CD4-positive, CD25-positive, alpha-beta regulatory T cell (primary cell): ENCODE results near the gene HSPA2. TPM values are rescaled to one million over a fixed set of nuclear protein-coding genes. Genes with fewer than 3 reads are reported as not detected.
A peak's percentile ranks its signal among the peaks of the same experiment; 100 is the strongest.

Source experiments
- ATAC-seq, 2 donors: fragments of 150-1000 bp; cut with Tn5 transposase; one replicate each; pipeline ENCODE4 v1.10.0; 2021; ENCODE audit warnings: low read depth in 2 of 2, moderate number of reproducible peaks in 2 of 2, moderate library complexity in 1 of 2
- DNase-seq, 3 donors: peaks; one replicate each; pipeline versions ENCODE4 v3.0.0 to v3.0.0-alpha.2; 2012 to 2022; ENCODE audit warnings: mixed read lengths in 1 of 3
- H3K27ac ChIP-seq: one replicate; pipeline ENCODE4 v1.7.0; 2013; ENCODE audit warnings: mild to moderate bottlenecking, low read length; ENCODE audit not compliant: insufficient read depth, poor library complexity, severe bottlenecking
- H3K27me3 ChIP-seq: one replicate; pipeline ENCODE4 v1.7.0; 2013; ENCODE audit warnings: low read length; ENCODE audit not compliant: control insufficient read depth, insufficient read depth
- H3K36me3 ChIP-seq: one replicate; pipeline ENCODE4 v1.7.0; 2013; ENCODE audit warnings: mild to moderate bottlenecking, low read length, moderate library complexity; ENCODE audit not compliant: control insufficient read depth, insufficient read depth
- H3K4me1 ChIP-seq: 2 replicates; pipeline ENCODE4 v1.7.0; 2013; ENCODE audit warnings: mild to moderate bottlenecking, low read length; ENCODE audit not compliant: insufficient read depth, control insufficient read depth, poor library complexity, severe bottlenecking
- H3K4me3 ChIP-seq: one replicate; pipeline ENCODE4 v1.7.0; 2013; ENCODE audit warnings: low read depth, mild to moderate bottlenecking, low read length, moderate library complexity
- H3K9me3 ChIP-seq, 2 experiments: 1 replicate in 1 of 2; 2 replicates in 1 of 2; pipeline ENCODE4 v1.7.0; 2013; ENCODE audit warnings: low read length in 2 of 2, mild to moderate bottlenecking in 1 of 2, moderate library complexity in 1 of 2; ENCODE audit not compliant: control insufficient read depth in 2 of 2
- H3K27ac Mint-ChIP-seq, 3 donors: one replicate each; pipeline ENCODE4 v1.8.0; 2020 to 2022; ENCODE audit warnings: mild to moderate bottlenecking in 3 of 3, mixed read lengths in 3 of 3, moderate library complexity in 2 of 3
- H3K27me3 Mint-ChIP-seq: one replicate; pipeline ENCODE4 v1.8.0; 2022; ENCODE audit warnings: mild to moderate bottlenecking, mixed read lengths
- H3K36me3 Mint-ChIP-seq: one replicate; pipeline ENCODE4 v1.8.0; 2020; ENCODE audit warnings: mixed read lengths
- H3K4me1 Mint-ChIP-seq, 4 donors: one replicate each; pipeline ENCODE4 v1.8.0; 2020 to 2022; ENCODE audit warnings: mixed read lengths in 4 of 4, mild to moderate bottlenecking in 1 of 4
- H3K4me3 Mint-ChIP-seq, 4 donors: one replicate each; pipeline ENCODE4 v1.8.0; 2020 to 2022; ENCODE audit warnings: mild to moderate bottlenecking in 4 of 4, mixed read lengths in 4 of 4, moderate library complexity in 3 of 4
- H3K9me3 Mint-ChIP-seq, 7 donors: one replicate each; pipeline ENCODE4 v1.8.0; 2020 to 2022; ENCODE audit warnings: mixed read lengths in 7 of 7, mild to moderate bottlenecking in 3 of 7, moderate library complexity in 2 of 7
- polyA plus RNA-seq, 4 donors: library from polyadenylated mRNA; unstranded; fragments of 300-500 nt; fragmentation: Illumina TruSeq; gene quantifications; one replicate each; pipeline ENCODE4 v1.2.3, GENCODE V29; 2021
- total RNA-seq: library from RNA; stranded (reverse); gene quantifications from one replicate; pipeline ENCODE4 v1.2.3, GENCODE V29; 2022

HSPA2 gene
- total and polyA plus RNA-seq, 5 donors from 2014 or later: 0.48 to 2.6 (median 0.65) TPM

DNA sequence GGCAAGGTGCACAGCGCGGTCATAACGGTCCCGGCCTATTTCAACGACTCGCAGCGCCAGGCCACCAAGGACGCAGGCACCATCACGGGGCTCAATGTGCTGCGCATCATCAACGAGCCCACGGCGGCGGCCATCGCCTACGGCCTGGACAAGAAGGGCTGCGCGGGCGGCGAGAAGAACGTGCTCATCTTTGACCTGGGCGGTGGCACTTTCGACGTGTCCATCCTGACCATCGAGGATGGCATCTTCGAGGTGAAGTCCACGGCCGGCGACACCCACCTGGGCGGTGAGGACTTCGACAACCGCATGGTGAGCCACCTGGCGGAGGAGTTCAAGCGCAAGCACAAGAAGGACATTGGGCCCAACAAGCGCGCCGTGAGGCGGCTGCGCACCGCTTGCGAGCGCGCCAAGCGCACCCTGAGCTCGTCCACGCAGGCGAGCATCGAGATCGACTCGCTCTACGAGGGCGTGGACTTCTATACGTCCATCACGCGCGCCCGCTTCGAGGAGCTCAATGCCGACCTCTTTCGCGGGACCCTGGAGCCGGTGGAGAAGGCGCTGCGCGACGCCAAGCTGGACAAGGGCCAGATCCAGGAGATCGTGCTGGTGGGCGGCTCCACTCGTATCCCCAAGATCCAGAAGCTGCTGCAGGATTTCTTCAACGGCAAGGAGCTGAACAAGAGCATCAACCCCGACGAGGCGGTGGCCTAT lies 875 bp downstream of the HSPA2 start:
- H3K27ac Mint-ChIP-seq: peak overlapping the region; percentile 49 to 79 (median 76)
- H3K36me3 Mint-ChIP-seq: peaks cover 3% of the 10 kb centered on the region
- peaks cover 0 to 2% (median 0%) of the 10 kb centered on the region in 7 donors for H3K9me3 Mint-ChIP-seq
- peak overlapping the region; percentile 89 to 100 (median 98) for H3K4me3 Mint-ChIP-seq
- peaks cover 12 to 44% (median 23%) of the 10 kb centered on the region in 4 donors for H3K4me1 Mint-ChIP-seq
- Histone ChIP-seq H3K4me3 (peak overlapping the region; percentile 49), H3K27ac (no peak overlapping the region), H3K36me3 (no peaks in the 10 kb centered on the region), H3K27me3 (no peaks in the 10 kb centered on the region), H3K9me3 (peaks cover 0 to 5% of the 10 kb centered on the region in 2 experiments), H3K4me1 (peaks cover 33% of the 10 kb centered on the region)
- DNase-seq (peak in 2 of 3 donors; percentile 23 to 35), ATAC-seq (no peak)
- H3K27me3 Mint-ChIP-seq: peaks cover 39% of the 10 kb centered on the region

DNA sequence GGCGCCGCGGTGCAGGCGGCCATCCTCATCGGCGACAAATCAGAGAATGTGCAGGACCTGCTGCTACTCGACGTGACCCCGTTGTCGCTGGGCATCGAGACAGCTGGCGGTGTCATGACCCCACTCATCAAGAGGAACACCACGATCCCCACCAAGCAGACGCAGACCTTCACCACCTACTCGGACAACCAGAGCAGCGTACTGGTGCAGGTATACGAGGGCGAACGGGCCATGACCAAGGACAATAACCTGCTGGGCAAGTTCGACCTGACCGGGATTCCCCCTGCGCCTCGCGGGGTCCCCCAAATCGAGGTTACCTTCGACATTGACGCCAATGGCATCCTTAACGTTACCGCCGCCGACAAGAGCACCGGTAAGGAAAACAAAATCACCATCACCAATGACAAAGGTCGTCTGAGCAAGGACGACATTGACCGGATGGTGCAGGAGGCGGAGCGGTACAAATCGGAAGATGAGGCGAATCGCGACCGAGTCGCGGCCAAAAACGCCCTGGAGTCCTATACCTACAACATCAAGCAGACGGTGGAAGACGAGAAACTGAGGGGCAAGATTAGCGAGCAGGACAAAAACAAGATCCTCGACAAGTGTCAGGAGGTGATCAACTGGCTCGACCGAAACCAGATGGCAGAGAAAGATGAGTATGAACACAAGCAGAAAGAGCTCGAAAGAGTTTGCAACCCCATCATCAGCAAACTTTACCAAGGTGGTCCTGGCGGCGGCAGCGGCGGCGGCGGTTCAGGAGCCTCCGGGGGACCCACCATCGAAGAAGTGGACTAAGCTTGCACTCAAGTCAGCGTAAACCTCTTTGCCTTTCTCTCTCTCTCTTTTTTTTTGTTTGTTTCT lies 1.7 kb downstream of the HSPA2 start:
- Mint-ChIP-seq H3K27me3 (peaks cover 35% of the 10 kb centered on the region), H3K4me3 (peak overlapping the region; percentile 83 to 100 (median 94)), H3K4me1 (peaks cover 12 to 42% (median 23%) of the 10 kb centered on the region in 4 donors), H3K9me3 (peaks cover 0 to 2% (median 0%) of the 10 kb centered on the region in 7 donors), H3K36me3 (peaks cover 3% of the 10 kb centered on the region), H3K27ac (peak overlapping the region in 2 of 3 donors; percentile 49 to 58)
- H3K9me3 ChIP-seq: peaks cover 0 to 5% of the 10 kb centered on the region in 2 experiments
- DNase-seq (peak in 1 of 3 donors; percentile 20), ATAC-seq (no peak)
- peak overlapping the region; percentile 49 for H3K4me3 ChIP-seq
- no peak overlapping the region for H3K27ac ChIP-seq
- no peaks in the 10 kb centered on the region for H3K27me3 ChIP-seq
- H3K4me1 ChIP-seq: peaks cover 33% of the 10 kb centered on the region
- no peaks in the 10 kb centered on the region for H3K36me3 ChIP-seq

DNA sequence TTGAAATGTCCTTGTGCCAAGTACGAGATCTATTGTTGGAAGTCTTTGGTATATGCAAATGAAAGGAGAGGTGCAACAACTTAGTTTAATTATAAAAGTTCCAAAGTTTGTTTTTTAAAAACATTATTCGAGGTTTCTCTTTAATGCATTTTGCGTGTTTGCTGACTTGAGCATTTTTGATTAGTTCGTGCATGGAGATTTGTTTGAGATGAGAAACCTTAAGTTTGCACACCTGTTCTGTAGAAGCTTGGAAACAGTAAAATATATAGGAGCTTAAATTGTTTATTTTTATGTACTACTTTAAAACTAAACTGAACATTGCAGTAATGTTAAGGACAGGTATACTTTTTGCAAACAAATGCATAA lies 2.3 kb downstream of the HSPA2 start:
- peak overlapping the region; percentile 83 to 100 (median 94) for H3K4me3 Mint-ChIP-seq
- Histone ChIP-seq H3K36me3 (no peaks in the 10 kb centered on the region), H3K27me3 (no peaks in the 10 kb centered on the region), H3K27ac (no peak overlapping the region), H3K9me3 (peaks cover 0 to 5% of the 10 kb centered on the region in 2 experiments), H3K4me3 (no peak overlapping the region), H3K4me1 (peaks cover 33% of the 10 kb centered on the region)
- H3K9me3 Mint-ChIP-seq: peaks cover 0 to 2% (median 0%) of the 10 kb centered on the region in 7 donors
- peak overlapping the region in 2 of 3 donors; percentile 20 to 23 for H3K27ac Mint-ChIP-seq
- H3K27me3 Mint-ChIP-seq: peaks cover 35% of the 10 kb centered on the region
- DNase-seq (no peak), ATAC-seq (no peak)
- peaks cover 12 to 42% (median 23%) of the 10 kb centered on the region in 4 donors for H3K4me1 Mint-ChIP-seq
- peaks cover 3% of the 10 kb centered on the region for H3K36me3 Mint-ChIP-seq

DNA sequence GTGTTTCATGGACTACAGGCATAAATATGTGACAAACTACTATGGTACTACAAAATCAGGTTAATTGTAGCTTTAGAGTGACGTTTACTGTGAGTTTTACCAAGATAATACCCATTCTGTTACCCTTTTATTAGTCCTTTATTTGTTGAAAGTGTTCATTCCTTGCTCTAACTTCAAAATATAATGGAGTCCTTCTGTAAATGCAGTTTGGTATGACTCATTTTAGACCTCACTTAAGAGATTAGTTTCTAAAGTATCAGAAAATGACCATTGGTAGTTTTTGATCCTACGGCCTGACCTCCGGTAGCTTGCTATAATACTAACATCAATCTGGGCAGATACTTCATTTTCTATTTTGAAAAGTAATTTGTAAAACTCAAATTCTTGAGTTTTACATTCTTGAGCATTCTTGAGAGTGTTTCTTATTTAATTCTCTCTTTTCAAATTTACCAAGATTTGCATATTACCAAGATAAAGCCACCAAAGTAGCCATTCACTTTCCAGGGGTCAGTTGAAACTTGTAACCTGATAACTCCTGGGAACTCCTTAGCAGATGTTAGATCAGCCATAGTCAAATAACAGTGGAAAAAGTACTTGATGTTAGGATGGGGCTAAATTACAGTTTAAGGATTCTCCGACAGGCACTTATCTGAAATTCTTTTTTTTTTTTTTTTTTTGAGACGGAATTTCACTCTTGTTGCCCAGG lies 4.2 kb downstream of the HSPA2 start:
- Histone ChIP-seq H3K4me1 (peaks cover 30% of the 10 kb centered on the region), H3K36me3 (no peaks in the 10 kb centered on the region), H3K4me3 (no peak overlapping the region), H3K9me3 (peaks cover 0 to 5% of the 10 kb centered on the region in 2 experiments), H3K27me3 (peaks cover 7% of the 10 kb centered on the region), H3K27ac (no peak overlapping the region)
- Mint-ChIP-seq H3K4me3 (no peak overlapping the region), H3K27me3 (peaks cover 41% of the 10 kb centered on the region), H3K27ac (no peak overlapping the region), H3K4me1 (peaks cover 12 to 40% (median 20%) of the 10 kb centered on the region in 4 donors), H3K9me3 (peaks cover 0 to 2% (median 0%) of the 10 kb centered on the region in 7 donors), H3K36me3 (peaks cover 3% of the 10 kb centered on the region)
- no peak for ATAC-seq
- DNase-seq: no peak

DNA sequence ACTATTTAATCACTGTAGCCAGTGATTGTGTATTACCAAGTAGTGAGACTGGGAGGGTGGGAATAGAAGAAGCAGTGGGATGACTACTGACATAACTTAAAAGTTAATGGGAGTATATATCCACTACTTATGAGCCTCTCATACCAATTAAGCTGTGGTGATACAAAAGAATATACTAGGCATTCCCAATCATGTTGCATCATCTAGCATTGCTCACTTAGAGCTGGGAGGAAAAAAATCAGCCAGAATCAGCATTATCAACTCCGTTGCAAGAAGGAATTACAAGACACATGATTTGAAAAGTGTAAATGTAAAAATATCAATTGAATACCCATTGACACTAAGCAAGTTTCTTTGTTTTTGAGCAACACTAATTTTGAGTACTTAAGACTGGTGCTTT lies 8.5 kb downstream of the HSPA2 start:
- Mint-ChIP-seq H3K4me3 (peak overlapping the region in 3 of 4 donors; percentile 6 to 71 (median 52)), H3K27ac (peak overlapping the region in 1 of 3 donors; percentile 63), H3K4me1 (peaks cover 2 to 16% (median 11%) of the 10 kb centered on the region in 4 donors), H3K9me3 (peaks cover 0 to 1% (median 0%) of the 10 kb centered on the region in 7 donors), H3K27me3 (peaks cover 46% of the 10 kb centered on the region), H3K36me3 (no peaks in the 10 kb centered on the region)
- no peak overlapping the region for H3K4me3 ChIP-seq
- H3K27ac ChIP-seq: no peak overlapping the region
- H3K27me3 ChIP-seq: peaks cover 13% of the 10 kb centered on the region
- no peaks in the 10 kb centered on the region for H3K9me3 ChIP-seq
- H3K36me3 ChIP-seq: no peaks in the 10 kb centered on the region
- DNase-seq (no peak), ATAC-seq (no peak)
- peaks cover 14% of the 10 kb centered on the region for H3K4me1 ChIP-seq

DNA sequence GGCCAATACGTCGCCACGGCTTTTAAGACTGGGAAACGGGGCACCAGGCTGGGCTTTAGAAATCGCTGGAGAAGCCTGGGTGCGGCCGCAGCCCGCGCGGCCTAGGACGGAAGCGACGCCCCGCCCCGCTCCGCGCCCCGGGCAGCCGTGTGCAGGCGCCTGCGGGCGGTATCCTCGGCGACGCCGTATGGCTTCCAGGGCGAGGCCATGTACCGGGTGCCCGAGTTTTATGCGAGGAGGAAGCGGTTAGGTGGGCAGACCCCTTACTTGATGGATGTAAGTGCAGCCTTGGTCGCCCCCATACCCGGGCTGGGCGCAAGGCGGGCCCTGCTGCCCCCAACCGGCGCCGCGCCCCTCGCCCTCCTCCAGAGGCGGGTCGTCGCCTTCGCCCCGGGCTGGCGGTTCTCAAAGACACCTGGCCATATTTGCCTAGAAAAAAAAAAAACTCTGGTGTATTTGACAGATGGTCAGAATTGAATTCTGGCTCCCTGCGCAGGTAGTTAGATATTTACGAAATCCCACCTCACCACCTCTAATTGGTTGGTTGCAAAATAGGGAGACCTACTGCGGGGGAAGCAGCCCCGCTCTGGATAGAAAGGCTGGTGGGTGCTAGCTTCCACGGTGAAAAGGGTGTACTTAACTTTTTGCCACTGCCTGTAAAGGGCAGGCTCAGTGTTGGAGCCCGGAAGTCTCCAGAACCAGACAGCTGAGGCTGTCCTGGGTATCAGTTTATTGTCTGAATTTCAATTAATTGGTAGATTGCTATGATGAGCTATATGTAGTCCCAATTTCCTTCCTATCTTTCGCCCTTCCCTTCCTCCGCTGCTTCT lies 9.5 kb downstream of the HSPA2 start, which contains the start of gene PPP1R36:
Gene PPP1R36, plus strand, starts transcription at position 171 of the 830 bp plus-strand sequence. Its CDS starts 37 bp downstream, at position 208.
- Mint-ChIP-seq H3K27me3 (peaks cover 43% of the 10 kb centered on the region), H3K4me1 (peaks cover 0 to 16% (median 11%) of the 10 kb centered on the region in 4 donors), H3K27ac (peak within 1 kb of the TSS in 2 of 3 donors; percentile 52 to 63), H3K9me3 (peaks cover 0 to 1% (median 0%) of the 10 kb centered on the region in 7 donors), H3K36me3 (no peaks in the 10 kb centered on the region), H3K4me3 (peak within 1 kb of the TSS; percentile 40 to 86 (median 76))
- Histone ChIP-seq H3K9me3 (no peaks in the 10 kb centered on the region), H3K36me3 (no peaks in the 10 kb centered on the region), H3K4me3 (peak within 1 kb of the TSS; percentile 50), H3K27me3 (peaks cover 16% of the 10 kb centered on the region), H3K4me1 (peaks cover 14% of the 10 kb centered on the region), H3K27ac (no peak within 1 kb of the TSS)
- ATAC-seq: peak; percentile 92 to 93
- peak; percentile 23 to 73 (median 39) for DNase-seq
